NT2/D1 (cell line): Measurements from ENCODE around the gene NDUFC1.

Experiments
- SUZ12 ChIP-seq: IDR thresholded peaks from 2 replicates; pipeline ENCODE4 v1.6.1; 2011; ENCODE audit not compliant: insufficient read length, insufficient read depth; ENCODE audit errors: extremely low read depth
- YY1 ChIP-seq: IDR thresholded peaks from 2 replicates; pipeline ENCODE4 v1.6.1; 2011; ENCODE audit not compliant: insufficient read length, insufficient read depth
- ZNF274 ChIP-seq: IDR thresholded peaks from 2 replicates; pipeline ENCODE4 v1.6.1; 2011; ENCODE audit warnings: mild to moderate bottlenecking, low read depth, low read length

DNA sequence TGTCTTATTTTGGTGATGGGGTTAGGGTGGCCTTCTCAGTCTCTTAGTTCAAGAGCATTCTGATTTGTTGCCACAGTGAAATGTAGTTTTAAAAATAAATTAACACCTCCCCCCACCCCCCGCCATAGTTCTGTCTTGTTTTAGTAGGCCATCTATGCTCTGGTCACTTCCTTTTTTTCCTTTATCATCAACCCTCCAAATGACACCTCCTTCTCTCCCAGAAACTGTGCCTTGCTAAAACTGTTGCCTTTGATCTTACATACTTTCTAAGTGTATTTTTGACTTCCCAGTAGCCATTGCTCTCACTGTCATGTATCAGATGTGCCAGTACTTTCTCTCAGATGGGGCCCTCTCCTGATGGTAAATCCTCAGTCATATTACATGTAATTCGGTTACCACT lies 14.5 kb upstream of the NDUFC1 start:
- TF ChIP-seq YY1 (no peak), ZNF274 (no peak), SUZ12 (no peak)
